Adrenal gland (tissue), 12 donors: ENCODE results near the gene KRTAP4-12. TPM values are rescaled to one million over a fixed set of nuclear protein-coding genes. Genes with fewer than 3 reads are reported as not detected.
"Not testable (repeated sequence)": the region's sequence is repeated elsewhere in the genome, so short reads cannot be mapped to it uniquely, and the experiment has no call there.

ENCODE experiments used
- DNase-seq, 7 donors: peaks; one replicate each; pipeline ENCODE4 v3.0.0-alpha.2; 2019 to 2020
- H3K27ac ChIP-seq, 5 donors: fragments of 200-600 bp; sonication (generic) in 4 of 5; 1 replicate in 3 of 5; 2 replicates in 2 of 5; pipeline versions ENCODE4 v1.5.1 to v1.8.0; 2016 to 2020; ENCODE audit warnings: mild to moderate bottlenecking in 1 of 5
- H3K27me3 ChIP-seq: fragments of 200-600 bp; 2 replicates; pipeline ENCODE4 v1.8.0; 2021
- H3K36me3 ChIP-seq, 2 donors: fragments of 200-600 bp; replicated peaks in 1 of 2; 1 replicate in 1 of 2; 2 replicates in 1 of 2; pipeline versions ENCODE4 v1.5.1 to v1.8.0; 2018 to 2022
- H3K4me1 ChIP-seq, 2 donors: fragments of 200-600 bp; replicated peaks in 1 of 2; 1 replicate in 1 of 2; 2 replicates in 1 of 2; pipeline versions ENCODE4 v1.5.1 to v1.8.0; 2018 to 2021
- H3K4me3 ChIP-seq, 4 donors: fragments of 200-600 bp; sonication (generic) in 3 of 4; one replicate each; pipeline ENCODE4 v1.5.1; 2016 to 2018
- H3K9me3 ChIP-seq, 3 donors: fragments of 200-600 bp; sonication (generic) in 1 of 3; replicated peaks in 1 of 3; 1 replicate in 2 of 3; 2 replicates in 1 of 3; pipeline versions ENCODE4 v1.5.1 to v1.8.0; 2016 to 2021
- CTCF ChIP-seq, 6 experiments: fragments of 450-650 bp in 4 of 6; fragments of 200-600 bp in 2 of 6; sonication (generic) in 1 of 6; IDR thresholded peaks; 1 replicate in 5 of 6; 2 replicates in 1 of 6; pipeline versions ENCODE4 v1.5.1 to v1.8.0; 2016 to 2021; ENCODE audit warnings: antibody characterized with exemption in 6 of 6, mild to moderate bottlenecking in 2 of 6, moderate library complexity in 1 of 6
- POLR2A ChIP-seq, 2 donors: fragments of 450-650 bp; IDR thresholded peaks; one replicate each; pipeline ENCODE4 v1.6.1; 2017; ENCODE audit warnings: antibody characterized with exemption in 2 of 2, mild to moderate bottlenecking in 2 of 2, moderate library complexity in 1 of 2
- WGBS, 4 donors: extraction: QIAGEN DNeasy Blood & Tissue Kit in 2 of 4; methylation state at CpG; one replicate each; pipeline versions ENCODE4 v1.1.5 to v1.1.7; 2013 to 2017; 5-methylcytosine and 5-hydroxymethylcytosine counted together
- intact Hi-C, 2 donors: fragments of 100-400 bp; cut with DNase I; formaldehyde crosslinking; loops; one replicate each; pipeline versions ENCODE4 v1.14.1 to v1.15.0; 2022 to 2023
- polyA plus RNA-seq, 3 donors: library from polyadenylated mRNA; stranded (reverse); fragments of 200-250 nt in 2 of 3; fragments of 350-450 nt in 1 of 3; fragmentation: Illumina TruSeq in 1 of 3; extraction: RNeasy Lipid Tissue Mini Kit (QIAGEN cat#74804) in 1 of 3; gene quantifications; one replicate each; pipeline ENCODE4 v1.2.3, GENCODE V29; 2013 to 2014
- total RNA-seq, 9 donors: library from RNA; depleted of rRNA in 4 of 9; stranded (reverse); fragments of >200 nt in 4 of 9; fragments of 120-200 nt in 1 of 9; fragmentation: NEBNext Ultra II Directional in 1 of 9; extraction: Animal tissue kit (Norgen Biotek cat#: 25700) in 1 of 9; gene quantifications; one replicate each; pipeline versions ENCODE4 v1.1.0 to v1.2.4, GENCODE V29; 2013 to 2023
- donor health status: healthy with polysubstance abuse.
- donor health status: Bipolar disorder and iron deficiency.
- donor health status: DM: yes; HTN: yes; CAD: no.
- donor health status: DM: no; HTN: no; CAD: no.
- donor health status: DM: no; HTN: no; CAD: no.
- donor health status: DM: yes; HTN: yes; CAD: no.

The KRTAP4-12 gene
- total and polyA plus RNA-seq, 12 donors, result not detected

- DNase-seq, result no peak
- intact Hi-C loops, result no loop called here
- Histone ChIP-seq H3K27ac (no peak within 1 kb of the TSS), H3K36me3 (no peaks in the 10 kb centered on the region), H3K4me1 (no peaks in the 10 kb centered on the region), H3K4me3 (no peak within 1 kb of the TSS), H3K9me3 (no peaks in the 10 kb centered on the region), H3K27me3 (peaks cover 6% of the 10 kb centered on the region)
- 29 to 90% (median 71%) methylated on average over 1 to 2 of the region's 2 CpGs for WGBS, 4 donors
- TF ChIP-seq CTCF (IDR thresholded peaks at IDR 0.05), result no peak
- TF ChIP-seq POLR2A (IDR thresholded peaks at IDR 0.05), result no peak
Observed at GRCh38 chr17:41149652-41149985, 25.6 kb upstream of the KRTAP4-12 start, which contains the start of gene KRTAP4-5. KRTAP4-5 (minus strand) TSS chr17:41149825; CDS start chr17:41149767, 58 bp downstream.

GRCh38 chr17:41148971-41149651 lies 25.1 kb upstream of the KRTAP4-12 start:
- WGBS, 4 donors, result 71 to 85% (median 79%) methylated on average over 8 to 10 of the region's 10 CpGs
- H3K27me3 ChIP-seq, intact Hi-C loops, H3K4me3 ChIP-seq, H3K4me1 ChIP-seq, H3K27ac ChIP-seq, DNase-seq, H3K9me3 ChIP-seq, H3K36me3 ChIP-seq: not testable (repeated sequence)

GRCh38 chr17:41147531-41148204 lies 23.7 kb upstream of the KRTAP4-12 start:
- H3K9me3 ChIP-seq, result no peaks in the 10 kb centered on the region
- DNase-seq, result no peak
- H3K4me1 ChIP-seq, result no peaks in the 10 kb centered on the region
- 85 to 94% (median 88%) methylated on average over 2 of the region's 2 CpGs for WGBS, 4 donors
- no peaks in the 10 kb centered on the region for H3K36me3 ChIP-seq
- no peak overlapping the region for H3K27ac ChIP-seq
- intact Hi-C loops, result no loop called here
- no peak for TF ChIP-seq POLR2A (IDR thresholded peaks at IDR 0.05)
- TF ChIP-seq CTCF (IDR thresholded peaks at IDR 0.05), result no peak
- H3K4me3 ChIP-seq, result no peak overlapping the region
- H3K27me3 ChIP-seq, result peaks cover 5% of the 10 kb centered on the region

- Histone ChIP-seq H3K4me3 (no peak overlapping the region), H3K27me3 (peaks cover 5% of the 10 kb centered on the region), H3K4me1 (no peaks in the 10 kb centered on the region), H3K36me3 (no peaks in the 10 kb centered on the region), H3K9me3 (peaks cover 0 to 4% (median 0%) of the 10 kb centered on the region in 3 donors), H3K27ac (no peak overlapping the region)
- intact Hi-C loops, result no loop called here
- TF ChIP-seq CTCF (IDR thresholded peaks at IDR 0.05) (no peak), POLR2A (IDR thresholded peaks at IDR 0.05) (no peak)
- DNase-seq, result no peak
- 78 to 87% (median 79%) methylated on average over 2 of the region's 2 CpGs for WGBS, 4 donors
Observed at GRCh38 chr17:41145261-41145660, 21.3 kb upstream of the KRTAP4-12 start.
